Measurements from ENCODE around the gene KCNN1.

KCNN1 gene

DNA sequence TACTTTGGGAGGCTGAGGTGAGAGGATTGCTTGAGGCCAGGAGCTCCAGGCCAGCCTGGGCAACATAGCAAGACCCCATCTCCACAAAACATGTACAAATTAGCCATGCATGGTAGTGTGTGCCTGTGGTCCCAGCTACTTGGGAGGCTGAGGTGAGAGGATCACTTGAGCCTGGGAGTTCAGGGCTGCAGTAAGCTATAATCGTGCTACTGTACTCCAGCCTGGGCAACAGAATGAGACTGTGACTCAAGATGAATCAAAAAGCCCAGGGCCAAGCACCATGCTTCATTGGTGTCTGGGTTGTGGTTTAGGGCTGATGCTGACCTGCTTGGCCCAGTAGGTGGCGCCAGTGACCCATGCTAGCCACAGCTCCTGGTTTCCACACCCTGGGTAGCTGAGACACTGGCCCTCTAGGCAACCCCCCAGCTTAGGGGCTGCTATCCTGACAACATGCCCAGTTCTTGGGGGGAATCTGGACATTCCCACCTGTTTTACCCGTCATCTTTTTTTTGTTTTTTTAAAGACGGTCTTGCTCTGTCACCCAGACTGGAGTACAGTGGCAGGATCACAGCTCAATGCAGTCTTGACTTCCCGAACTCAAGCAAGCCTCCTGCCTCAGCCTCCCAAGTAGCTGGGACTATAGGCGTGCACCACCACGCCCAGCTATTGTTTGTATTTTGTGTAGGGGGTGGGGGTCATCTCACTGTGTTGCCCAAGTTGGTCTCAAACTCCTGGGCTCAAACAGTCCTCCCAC, 28.6 kb upstream of the KCNN1 start:
- DNase-seq (ENCODE audit: low read depth): peak; percentile 81
- no peak overlapping the region for H3K4me3 ChIP-seq (ENCODE audit: low read depth, low read length)
- TF ChIP-seq, protein P1, sequence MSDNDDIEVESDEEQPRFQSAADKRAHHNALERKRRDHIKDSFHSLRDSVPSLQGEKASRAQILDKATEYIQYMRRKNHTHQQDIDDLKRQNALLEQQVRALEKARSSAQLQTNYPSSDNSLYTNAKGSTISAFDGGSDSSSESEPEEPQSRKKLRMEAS (IDR thresholded peaks at IDR 0.05; ENCODE audit: low read depth, low read length): peak; percentile 53
- peak; percentile 66 for TF ChIP-seq MYC (IDR thresholded peaks at IDR 0.05; ENCODE audit: low read depth, low read length)
- TF ChIP-seq POLR2A (IDR thresholded peaks at IDR 0.05; ENCODE audit: extremely low read depth, insufficient read length): no peak
- TF ChIP-seq CTCF (IDR thresholded peaks at IDR 0.05; ENCODE audit: low read depth, low read length): peak; percentile 90

DNA sequence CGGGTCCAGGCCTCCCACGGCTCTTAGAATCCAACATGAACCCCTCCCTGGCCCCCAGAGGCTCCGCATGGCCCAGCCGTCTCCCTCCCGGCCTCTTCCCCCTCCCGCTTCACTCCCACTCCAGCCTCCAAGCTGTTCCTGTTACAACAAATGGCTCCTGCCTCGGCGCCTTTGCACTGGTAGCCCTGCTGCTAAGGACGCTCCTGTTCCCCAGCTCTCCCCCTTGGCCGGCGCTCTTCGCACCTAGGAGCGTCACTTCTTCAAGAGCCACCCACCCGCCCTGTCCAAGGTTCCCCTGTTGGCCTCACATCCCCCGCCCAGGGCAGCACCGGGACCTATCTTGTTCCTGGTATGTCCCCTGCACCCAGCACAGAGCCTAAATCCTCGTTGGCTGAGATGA, 24.7 kb upstream of the KCNN1 start:
- no peak overlapping the region for H3K4me3 ChIP-seq (ENCODE audit: low read depth, low read length)
- TF ChIP-seq POLR2A (IDR thresholded peaks at IDR 0.05; ENCODE audit: extremely low read depth, insufficient read length): no peak
- TF ChIP-seq, protein P1 (IDR thresholded peaks at IDR 0.05; ENCODE audit: low read depth, low read length): no peak
- no peak for TF ChIP-seq CTCF (IDR thresholded peaks at IDR 0.05; ENCODE audit: low read depth, low read length)
- no peak for TF ChIP-seq MYC (IDR thresholded peaks at IDR 0.05; ENCODE audit: low read depth, low read length)
- no peak for DNase-seq (ENCODE audit: low read depth)

DNA sequence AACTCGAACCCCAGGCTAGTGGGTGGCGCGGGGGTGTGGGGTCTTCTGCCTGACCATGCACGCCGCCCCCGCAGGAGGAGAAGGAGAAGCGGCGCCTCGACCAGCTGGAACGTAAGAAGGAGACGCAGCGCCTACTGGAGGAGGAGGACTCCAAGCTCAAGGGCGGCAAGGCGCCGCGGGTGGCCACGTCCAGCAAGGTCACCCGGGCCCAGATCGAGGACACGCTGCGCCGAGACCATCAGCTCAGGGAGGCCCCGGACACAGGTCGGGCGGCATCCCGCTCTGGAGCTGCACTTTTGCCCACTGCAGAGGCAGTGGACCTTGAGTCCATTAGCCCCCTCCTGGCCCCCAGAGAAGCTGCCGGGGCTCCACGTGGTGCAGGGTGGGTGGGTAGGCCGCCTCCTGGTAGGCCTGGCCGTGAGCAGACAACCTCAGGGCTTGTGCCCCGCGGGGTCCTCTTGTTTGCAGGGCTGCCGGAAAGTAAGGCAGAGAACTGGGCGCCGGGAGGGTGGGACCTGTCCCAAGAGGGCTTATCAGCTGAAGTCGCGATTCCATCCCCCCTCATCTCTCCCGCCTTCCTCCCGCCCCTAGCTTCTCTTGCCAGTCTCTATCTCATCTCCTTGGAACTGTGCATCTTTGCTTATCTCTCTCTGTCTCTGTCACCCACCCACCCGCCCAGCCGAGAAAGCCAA, 24.2 kb upstream of the KCNN1 start:
- TF ChIP-seq CTCF (IDR thresholded peaks at IDR 0.05; ENCODE audit: low read depth, low read length): no peak
- no peak for TF ChIP-seq POLR2A (IDR thresholded peaks at IDR 0.05; ENCODE audit: extremely low read depth, insufficient read length)
- DNase-seq (ENCODE audit: low read depth): no peak
- H3K4me3 ChIP-seq (ENCODE audit: low read depth, low read length): no peak overlapping the region

- TF ChIP-seq, protein P1 (IDR thresholded peaks at IDR 0.05; ENCODE audit: low read depth, low read length): no peak
- TF ChIP-seq MYC (IDR thresholded peaks at IDR 0.05; ENCODE audit: low read depth, low read length): no peak
- TF ChIP-seq POLR2A (IDR thresholded peaks at IDR 0.05; ENCODE audit: extremely low read depth, insufficient read length): no peak
- TF ChIP-seq CTCF (IDR thresholded peaks at IDR 0.05; ENCODE audit: low read depth, low read length): no peak
- no peak for DNase-seq (ENCODE audit: low read depth)
- no peak overlapping the region for H3K4me3 ChIP-seq (ENCODE audit: low read depth, low read length)
Observed at GRCh38 chr19:17943274-17944221, 23.4 kb upstream of the KCNN1 start.

GRCh38 chr19:17944301-17944700, 22.6 kb upstream of the KCNN1 start:
- no peak overlapping the region for H3K4me3 ChIP-seq (ENCODE audit: low read depth, low read length)
- DNase-seq (ENCODE audit: low read depth): no peak
- no peak for TF ChIP-seq MYC (IDR thresholded peaks at IDR 0.05; ENCODE audit: low read depth, low read length)

Data from NB4 (cell line).